HPDE6-E6E7 (cell line): ENCODE measurements around the gene SMTN.
"Not testable (repeated sequence)": the region's sequence is repeated elsewhere in the genome, so short reads cannot be mapped to it uniquely, and the experiment has no call there.

Experiments
- DNase-seq: peaks from one replicate; pipeline ENCODE4 v3.0.0; 2011; ENCODE audit warnings: missing footprints; ENCODE audit errors: extremely low spot score

The SMTN gene

DNA sequence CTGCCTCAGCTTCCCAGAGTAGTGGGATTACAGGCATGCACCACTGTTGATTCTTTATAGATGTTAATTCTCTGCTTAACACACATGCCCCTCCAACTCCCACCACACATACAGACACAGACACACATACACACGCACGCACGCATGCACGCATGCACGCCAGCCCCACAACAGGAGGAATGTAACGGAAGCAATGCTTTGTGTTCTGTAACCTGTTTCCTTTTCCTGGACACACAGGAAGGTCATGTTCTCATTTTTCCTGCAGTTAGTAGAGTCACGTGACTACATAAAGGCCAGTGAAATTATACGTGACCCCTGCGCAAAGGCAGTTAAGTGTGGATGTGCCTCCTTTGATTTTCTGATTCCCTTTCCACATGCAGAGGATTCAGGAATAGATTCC lies 8.0 kb upstream of the SMTN start:
- DNase-seq, result not testable (repeated sequence)

DNA sequence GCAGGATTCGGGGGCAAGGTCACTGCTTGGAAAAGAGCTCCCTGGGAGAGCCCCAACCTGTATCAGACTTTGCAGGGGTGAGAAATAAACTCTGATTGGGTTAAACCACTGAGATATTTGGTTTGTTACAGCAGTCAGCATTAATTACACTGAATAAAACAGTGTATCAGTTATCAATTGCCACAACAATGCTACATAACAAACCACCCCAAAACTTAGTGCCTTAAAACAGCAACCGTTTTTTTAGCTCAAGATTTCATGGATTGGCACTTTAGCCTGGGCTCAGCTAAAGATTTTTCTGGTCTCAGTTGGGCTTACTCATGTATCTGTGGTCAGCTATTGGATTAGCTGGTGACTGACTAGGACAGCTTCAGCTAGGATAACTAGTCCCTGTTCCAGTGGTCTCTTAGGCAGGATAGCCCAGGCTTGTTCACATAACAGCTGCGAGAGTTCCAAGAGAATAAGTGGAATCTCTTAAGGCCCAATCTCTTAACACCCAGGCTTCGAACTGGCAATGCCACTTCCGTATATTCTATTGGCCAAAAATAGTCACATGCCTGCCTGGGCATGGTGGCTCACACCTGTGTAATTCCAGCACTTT lies 7.5 kb upstream of the SMTN start:
- DNase-seq, result not testable (repeated sequence)

DNA sequence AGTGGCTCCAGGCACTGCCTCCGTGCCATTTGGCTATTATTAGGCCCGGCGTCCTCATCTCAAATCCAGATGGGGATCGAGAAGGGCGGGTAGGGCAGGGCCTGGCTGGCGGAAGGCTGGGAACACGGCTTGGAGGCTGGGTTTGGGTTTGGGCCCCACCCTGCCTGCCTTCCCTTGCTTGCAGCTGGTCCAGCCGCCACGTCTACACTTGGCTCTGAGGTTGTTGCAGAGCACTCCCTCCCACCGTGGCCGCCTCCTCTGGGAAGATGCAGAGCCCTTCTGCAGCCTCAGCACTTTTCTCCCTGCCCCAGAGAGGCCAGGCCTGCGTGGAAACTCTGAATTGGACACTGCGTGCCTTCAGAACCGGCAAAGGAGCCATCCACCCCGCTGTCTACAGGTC lies 5.2 kb upstream of the SMTN start:
- no peak for DNase-seq

DNA sequence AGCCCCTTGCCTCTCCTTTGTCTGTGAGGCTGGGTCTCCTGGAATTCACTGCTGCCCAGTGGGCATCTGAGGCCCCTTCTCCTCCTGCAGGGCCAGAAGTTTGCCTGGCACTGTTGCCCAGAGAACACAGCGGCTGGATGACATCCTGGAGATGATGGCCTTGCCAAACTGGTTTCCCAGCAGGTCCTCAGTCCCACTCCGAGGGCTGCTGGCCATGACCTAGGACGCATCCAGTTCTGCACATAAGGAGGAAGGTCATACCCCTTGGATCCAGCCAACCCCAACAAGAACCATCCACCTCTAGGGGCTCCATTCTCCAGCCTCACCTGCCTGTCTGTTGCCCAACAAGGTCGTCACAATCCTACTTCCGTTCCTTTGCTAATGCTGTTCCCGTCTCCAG lies 3.4 kb upstream of the SMTN start:
- no peak for DNase-seq

DNA sequence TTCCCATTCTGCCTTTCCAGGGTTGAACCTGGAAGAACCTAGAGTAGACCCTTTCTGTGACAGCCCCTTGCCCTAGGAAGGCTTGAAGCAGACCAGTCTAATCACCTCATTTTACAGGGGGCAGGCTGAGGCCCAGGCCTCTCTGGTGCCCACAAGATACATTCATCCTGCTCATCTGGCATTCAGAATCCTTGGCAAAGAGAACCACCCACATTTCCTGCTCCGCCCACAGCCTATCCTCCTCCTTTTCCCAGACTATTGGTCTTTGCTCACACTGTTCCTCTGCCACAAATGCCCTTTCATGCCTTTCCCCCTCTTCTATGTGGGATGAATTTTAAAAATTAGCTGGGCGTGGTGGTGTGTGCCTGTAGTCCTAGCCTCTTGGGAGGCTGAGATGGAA lies 2.7 kb upstream of the SMTN start:
- DNase-seq, result not testable (repeated sequence)

DNA sequence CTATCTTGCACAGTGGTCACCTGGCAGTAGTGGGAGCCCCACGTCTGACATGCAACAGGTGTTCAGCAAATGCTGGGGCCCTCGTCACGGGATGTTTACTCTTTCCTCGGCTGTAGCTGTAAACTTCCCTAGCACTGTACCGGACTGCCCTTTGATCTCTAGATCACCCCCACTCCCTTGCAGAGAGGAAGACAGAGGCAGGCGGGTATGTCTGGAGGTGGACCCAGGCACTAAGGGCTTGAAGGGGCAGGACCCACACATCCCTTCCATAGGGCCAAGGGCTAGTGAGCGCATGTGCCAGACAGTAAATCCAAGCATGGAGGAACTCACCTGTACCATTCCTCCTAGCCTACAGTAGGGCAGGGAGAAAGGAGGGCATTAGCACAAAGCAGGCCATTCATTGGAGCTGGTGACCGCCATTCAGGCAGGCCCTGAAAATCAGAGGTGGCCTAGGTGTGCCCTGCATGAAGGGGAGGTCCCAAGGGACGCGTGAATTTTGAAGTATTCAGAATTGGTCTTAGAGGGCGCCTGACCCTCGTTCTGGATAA lies 1.9 kb upstream of the SMTN start:
- no peak for DNase-seq

DNA sequence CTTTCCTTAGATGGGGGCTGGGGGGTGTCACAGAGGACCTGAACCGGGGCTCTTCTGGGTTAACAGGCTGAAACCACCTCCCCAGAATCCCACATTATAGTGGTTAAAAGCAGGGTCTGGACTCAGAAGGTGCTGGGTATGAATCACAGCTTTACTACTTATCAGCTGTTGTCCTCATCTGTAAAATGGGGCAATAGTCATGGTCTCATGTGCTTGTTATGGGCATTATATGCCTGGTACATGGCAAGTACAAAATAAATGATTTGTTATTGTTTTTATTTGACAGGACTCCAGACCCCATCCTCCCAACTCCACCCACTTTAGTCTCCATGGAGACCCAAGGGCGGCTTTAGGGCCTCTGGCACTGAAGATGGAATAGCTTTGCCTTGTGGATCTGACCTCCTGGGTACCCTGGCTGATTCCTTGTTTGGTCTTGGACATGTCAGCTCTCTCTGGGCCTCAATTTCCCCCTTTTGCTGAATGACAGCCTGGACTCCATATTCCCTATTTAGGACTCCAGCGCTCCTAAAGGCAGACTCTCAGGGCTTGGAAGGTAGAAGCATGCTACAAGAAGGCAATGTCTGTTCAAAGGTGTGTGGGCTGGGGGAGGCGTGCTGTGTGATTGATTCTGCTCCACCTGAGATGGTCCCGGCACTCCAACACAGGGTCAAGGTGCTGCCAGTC lies 812 bp upstream of the SMTN start:
- no peak for DNase-seq

DNA sequence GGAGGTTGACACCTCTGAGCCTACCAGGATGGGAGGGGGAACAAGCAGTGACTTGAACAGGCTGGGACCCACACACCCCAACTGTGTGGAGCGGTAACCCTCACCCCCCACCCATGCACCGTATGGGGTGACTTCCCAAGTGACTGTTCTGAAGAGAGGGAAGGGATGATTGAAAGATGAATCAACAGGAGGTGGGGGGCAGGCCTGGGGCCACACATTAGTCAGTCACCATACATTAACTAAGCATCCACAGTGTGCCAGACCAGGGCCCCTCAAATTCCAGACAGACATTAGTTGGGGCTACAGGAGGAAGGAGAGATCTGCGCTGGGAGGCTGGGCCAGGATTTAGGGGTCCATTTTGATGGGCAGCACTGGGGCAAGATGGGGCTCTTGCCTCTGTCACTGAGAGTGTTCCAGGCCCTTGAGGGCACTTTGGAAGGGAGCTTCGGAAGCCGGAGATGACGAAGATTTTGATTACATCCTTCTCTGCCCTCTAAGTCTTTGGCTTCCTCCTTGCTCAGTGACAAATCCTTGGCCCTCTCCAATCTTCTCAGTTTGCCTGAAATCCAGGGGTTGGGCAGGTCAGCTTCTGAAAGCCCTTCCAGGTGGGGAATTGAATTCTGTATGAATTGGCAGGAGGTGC lies 966 bp downstream of the SMTN start:
- peak; percentile 68 for DNase-seq

DNA sequence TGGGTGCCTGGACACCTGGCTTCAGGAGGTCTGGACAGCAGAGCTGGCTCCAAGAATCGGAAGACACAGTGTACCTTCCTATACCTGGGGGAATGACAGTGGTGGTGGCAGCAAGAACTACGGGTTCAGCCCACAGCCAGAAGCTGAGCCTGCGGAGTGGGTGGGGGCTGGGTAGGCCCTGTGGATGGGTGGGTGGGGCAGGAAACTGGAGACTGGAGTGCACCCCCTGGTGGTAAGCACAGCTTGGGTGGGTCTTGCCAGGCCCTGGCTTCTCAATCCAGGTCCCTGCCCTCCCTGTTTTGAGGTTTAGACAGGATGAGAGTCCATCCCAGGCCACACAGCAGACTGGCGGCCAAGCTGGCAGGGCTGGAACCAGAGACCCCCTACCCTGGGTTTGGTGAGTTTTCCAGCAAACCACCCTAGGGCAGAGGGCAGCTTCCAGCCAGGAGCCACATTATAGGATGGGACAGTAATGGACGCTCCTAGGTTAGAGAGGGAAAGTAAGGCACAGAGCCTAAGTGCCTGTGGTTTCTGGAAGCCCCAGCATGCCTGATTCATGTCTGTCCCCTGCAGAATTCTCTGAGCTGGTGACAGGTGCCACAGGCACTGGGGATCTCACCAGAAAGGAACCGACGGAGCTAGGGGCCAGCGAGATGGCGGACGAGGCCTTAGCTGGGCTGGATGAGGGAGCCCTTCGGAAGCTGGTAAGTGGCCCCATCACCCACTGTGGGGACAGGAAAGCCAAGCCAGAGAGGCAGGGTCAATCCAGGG lies 1.7 kb downstream of the SMTN start:
- DNase-seq, result no peak

DNA sequence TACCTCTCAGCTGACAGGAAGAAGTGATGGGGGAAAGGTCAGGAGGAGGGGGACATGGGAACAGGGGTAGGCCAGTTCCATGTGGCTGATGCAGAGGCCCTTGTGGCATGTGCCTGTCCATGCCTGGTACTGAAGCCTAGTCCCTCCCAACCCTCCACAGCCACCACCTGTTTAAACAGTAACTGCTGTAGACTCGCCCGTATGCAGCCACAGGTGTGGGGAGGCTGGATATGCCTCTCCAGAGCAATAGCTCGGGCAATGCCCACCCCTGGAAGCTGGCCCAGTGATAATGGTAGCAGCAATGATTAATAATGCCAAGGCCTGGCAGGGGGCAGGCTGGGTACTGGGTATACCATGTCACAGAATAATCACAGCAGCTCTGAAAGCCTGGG lies 2.3 kb downstream of the SMTN start:
- no peak for DNase-seq

DNA sequence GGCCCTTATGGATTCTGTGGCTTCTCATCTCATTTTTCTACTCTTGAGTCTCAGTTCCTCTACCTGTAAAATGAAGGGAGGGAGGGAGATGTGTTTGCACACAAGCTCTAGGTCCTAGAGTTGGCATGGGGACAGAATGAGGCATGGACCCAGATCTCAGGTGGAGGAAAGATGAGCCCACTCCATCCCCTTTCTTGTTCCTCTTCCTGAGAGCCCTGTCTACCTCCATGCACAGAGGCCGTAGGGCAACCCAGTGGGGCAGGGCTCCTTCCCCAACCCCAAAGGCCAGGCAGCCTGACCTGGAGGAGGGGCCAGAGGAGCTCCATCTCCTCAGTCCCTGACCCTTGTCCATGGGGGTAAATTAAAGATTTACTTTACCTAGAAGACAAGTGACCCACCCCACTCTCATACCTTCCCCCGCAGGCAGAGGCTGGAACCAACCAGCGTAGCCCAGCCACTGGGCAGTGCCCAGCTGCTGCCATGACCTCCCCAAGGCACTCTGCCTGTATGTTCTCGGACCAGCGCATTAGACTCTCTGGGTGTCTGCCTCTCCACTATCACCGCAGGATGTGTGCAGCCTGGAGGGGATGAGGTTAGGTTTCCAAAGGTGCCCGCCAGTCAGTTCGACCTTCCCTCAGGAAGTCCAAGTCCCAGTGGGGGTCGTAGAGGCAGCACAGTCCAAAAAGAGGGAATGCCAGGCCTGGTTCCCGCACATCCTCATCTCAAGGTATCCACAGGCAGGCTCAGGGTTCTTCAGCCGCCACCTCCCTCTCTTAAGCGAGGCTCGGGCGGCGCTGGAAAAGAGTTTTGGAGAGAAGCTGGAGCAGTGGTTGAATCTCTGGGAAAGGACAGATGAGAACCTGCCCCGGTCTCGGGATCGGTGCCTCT lies 3.0 kb downstream of the SMTN start:
- no peak for DNase-seq

DNA sequence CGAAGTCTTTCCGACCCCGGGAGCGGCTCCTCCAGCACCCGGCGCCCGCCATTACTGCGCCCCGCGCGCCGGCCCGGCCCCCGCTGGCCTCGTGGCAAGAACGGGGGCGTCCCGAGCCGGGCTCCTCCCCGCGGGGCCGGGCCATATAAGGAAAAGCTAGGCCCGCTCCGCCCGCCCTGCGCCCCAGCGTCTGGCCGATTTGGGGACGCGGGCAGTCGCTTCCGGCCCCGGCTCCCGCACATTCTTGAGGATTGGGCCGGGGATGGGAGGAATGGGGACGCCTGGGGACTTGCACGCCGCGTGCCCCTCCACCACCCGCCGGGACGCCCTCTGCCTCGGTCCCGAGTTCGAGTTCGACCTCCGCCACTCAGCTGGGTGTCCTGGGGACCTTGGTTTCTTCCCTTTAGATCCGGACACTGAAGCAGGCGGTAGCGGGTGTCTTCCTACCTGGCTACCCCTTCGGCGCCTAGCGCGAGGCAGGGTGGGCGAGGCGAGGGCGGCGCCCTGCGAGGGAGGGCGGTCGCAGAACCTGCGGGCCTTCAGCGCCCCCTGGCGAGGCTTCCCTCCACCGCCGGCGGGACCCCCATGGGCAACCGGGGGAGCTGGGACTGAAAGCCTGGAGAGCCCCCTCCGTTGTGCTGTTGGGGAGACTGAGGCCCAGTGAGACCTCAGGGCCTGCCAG lies 3.8 kb downstream of the SMTN start:
- DNase-seq, result no peak

DNA sequence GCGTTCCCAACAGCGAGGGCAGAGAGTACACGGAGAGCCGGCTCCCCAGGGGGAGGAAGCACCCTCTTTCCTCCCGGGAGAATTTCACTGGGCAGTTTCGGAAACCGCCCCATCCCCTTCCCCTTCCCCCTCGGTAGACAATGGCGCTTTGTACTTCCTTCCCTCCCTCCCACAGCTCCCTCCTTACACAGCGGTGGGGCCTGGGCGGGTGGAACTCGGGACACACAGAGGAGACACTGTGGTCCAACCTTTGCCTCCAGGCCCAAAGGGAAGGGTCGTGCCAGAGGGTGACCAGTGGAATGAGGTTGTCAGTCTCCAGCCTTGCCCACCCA lies 4.3 kb downstream of the SMTN start:
- no peak for DNase-seq

DNA sequence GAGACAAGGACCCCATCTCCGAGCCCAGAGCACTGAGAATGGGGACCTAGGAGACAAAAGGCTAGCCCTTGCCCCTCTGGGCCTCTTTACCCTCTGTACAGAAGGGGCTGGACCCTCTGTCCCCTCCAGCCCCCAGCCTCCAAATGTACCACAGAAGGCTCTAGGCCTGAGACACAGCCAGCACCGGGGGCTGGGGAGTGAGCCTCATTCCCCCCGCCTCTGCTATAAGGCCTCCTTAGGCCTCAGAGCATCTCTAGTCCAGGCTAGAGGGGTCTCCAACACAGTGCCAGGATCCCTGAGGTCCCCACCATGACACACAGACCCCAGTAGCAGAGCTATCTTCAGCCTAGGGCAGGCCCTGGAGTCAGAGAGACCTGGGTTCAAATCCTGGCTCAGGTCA lies 4.8 kb downstream of the SMTN start:
- no peak for DNase-seq

DNA sequence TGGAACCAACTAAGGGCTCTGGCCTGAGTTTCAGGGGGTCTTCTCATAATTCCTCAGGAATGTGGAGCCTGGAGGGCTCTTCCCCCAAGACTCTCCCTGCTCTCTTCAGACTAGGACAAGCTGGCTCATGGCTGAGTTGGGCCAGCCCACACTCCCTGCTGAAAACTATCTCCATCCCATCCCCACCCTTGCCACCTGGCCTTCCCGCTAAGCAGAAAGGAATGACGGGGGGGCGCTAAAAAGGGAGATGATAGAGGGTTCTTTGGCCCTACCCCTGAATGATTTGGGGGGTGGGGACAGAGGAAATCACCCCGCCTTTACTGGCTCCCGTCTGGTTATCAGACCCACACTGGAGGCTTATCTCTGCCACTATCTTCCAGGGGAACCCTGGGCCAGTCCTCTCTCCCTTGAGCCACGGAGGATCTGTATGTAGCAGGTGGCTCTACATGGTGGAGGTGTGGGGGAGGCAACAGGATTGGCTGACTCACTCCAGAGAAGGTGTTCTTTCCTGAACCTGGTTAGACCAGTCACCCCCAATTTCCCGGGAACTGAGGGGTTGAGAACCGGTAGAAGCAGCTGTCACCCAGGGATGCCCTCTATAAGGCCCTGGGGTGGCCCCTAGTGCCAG lies 5.7 kb downstream of the SMTN start:
- DNase-seq, result no peak

DNA sequence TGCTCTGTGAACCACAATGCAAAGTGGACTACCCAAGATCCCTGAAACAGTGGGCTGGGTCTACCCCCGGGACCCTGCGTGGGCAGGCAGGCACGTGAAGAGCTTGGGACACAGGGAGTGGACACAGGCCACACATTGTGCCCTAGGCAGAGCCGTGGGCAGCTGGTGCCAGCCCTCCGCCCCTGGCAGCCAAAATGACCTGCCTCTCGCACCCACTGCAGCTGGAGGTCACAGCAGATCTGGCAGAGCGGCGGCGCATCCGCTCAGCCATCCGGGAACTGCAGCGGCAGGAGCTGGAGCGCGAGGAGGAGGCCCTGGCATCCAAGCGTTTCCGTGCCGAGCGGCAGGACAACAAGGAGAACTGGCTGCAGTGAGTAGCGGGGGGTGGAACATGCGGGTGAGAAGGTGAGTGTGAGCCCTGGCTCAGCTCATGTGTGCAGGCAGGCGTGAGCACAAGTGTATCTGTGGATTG lies 6.7 kb downstream of the SMTN start:
- DNase-seq, result no peak

DNA sequence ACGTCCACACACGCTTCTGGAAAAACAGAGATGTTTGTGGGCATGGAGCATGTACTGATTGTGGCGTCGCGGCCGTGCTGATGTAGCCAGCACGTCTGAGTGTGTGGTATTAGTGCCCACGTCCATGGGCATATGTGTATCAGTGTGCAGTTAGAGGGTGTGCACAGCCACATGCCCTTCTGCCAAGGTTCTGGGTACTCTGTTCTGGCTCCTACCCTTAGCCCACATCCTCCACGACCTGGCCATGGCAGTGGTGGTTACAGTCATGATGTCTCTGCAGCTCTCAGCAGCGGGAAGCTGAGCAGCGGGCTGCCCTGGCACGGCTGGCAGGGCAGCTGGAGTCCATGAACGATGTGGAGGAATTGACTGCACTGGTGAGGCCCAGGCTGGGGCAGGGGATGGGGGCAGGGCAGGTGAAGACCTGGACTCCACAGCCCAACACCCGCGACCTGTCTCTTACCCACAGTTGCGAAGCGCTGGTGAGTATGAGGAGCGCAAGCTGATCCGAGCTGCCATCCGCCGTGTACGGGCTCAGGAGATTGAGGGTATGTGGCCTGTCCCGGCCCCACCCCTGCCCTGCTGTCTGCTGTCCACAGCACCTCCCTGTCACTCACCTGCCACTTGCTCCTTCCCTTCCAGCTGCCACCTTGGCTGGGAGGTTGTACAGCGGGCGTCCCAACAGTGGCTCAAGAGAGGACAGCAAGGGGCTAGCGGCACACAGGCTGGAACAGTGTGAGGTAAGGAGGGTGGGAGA lies 7.3 kb downstream of the SMTN start:
- no peak for DNase-seq

DNA sequence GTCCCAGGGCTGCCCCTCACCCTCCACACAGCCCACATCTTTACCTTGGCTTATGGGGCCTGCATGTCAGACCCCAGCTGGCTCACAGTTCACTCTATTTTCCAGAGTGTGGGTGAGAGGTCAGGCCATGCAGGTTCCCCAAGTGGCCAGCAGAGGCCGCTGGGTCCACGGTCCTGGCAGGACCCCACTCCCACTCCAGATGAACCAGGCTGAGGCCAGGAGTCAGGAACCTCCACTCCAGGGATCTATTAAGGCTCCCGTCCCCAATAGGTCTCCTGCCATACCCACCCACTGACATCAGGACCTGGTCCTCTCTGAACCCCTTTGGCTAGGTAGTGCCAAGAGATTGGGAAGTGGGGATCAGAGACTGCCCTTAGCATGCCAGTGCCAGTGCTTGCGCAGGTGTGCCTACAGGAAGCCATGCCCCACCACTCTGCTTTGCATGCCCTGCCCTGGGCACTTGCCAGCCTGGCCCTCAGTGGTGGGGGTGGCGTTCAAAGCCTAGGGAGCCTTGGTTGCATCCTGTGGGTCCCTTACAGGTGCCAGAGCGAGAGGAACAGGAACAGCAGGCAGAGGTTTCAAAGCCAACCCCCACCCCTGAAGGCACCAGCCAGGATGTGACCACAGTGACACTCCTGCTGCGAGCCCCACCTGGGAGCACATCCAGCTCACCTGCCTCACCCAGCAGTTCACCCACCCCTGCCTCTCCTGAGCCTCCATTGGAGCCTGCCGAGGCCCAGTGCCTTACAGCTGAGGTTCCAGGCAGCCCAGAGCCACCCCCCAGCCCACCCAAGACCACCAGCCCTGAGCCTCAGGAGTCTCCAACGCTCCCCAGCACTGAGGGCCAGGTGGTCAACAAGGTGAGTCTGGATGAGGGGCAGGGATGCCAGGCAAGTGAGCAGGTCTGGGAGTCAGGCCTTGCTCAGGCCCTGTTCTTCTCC lies 8.3 kb downstream of the SMTN start:
- no peak for DNase-seq
